HepG2 (cell line): ENCODE results near the gene GPT2. TPM values are rescaled to one million over a fixed set of nuclear protein-coding genes. Genes with fewer than 3 reads are reported as not detected.

ENCODE experiments used
- ETV5 ChIP-seq: IDR thresholded peaks from 2 replicates; pipeline ENCODE4 v1.6.1; 2018; ENCODE audit warnings: missing biosample characterization, missing genetic modification reagents, inconsistent platforms, borderline replicate concordance
- HOXA7 ChIP-seq: sonication (generic); formaldehyde crosslinking; IDR thresholded peaks from 2 replicates; pipeline ENCODE4 v1.8.1; 2022; ENCODE audit warnings: mild to moderate bottlenecking, missing genetic modification reagents, moderate library complexity
- KMT2B ChIP-seq: IDR thresholded peaks from 2 replicates; pipeline ENCODE4 v1.6.1; 2016; ENCODE audit warnings: missing genetic modification reagents, missing compliant biosample characterization
- MLXIP ChIP-seq: sonication (generic); formaldehyde crosslinking; IDR thresholded peaks from 2 replicates; pipeline ENCODE4 v1.9.0; 2021; ENCODE audit warnings: missing genetic modification reagents, borderline replicate concordance
- MXD3 ChIP-seq: IDR thresholded peaks from 2 replicates; pipeline ENCODE4 v1.6.1; 2016; ENCODE audit warnings: mild to moderate bottlenecking, missing biosample characterization, missing genetic modification reagents
- NFYC ChIP-seq: IDR thresholded peaks from 2 replicates; pipeline ENCODE4 v1.6.1; 2016; ENCODE audit warnings: missing genetic modification reagents, missing compliant biosample characterization
- NR1H2 ChIP-seq: sonication (generic); formaldehyde crosslinking; IDR thresholded peaks from 2 replicates; pipeline ENCODE4 v1.8.1; 2022; ENCODE audit warnings: low read depth, missing genetic modification reagents, borderline replicate concordance
- RCOR2 ChIP-seq: IDR thresholded peaks from 2 replicates; pipeline ENCODE4 v1.6.1; 2016; ENCODE audit warnings: missing biosample characterization, missing genetic modification reagents
- REXO4 ChIP-seq: sonication (generic); formaldehyde crosslinking; IDR thresholded peaks from 2 replicates; pipeline ENCODE4 v1.8.0; 2022; ENCODE audit warnings: missing genetic modification reagents, mild to moderate bottlenecking, borderline replicate concordance
- SRSF1 ChIP-seq: fragments of 200-400 bp; formaldehyde crosslinking; optimal IDR thresholded peaks from 2 replicates; pipeline ENCODE3; 2017; ENCODE audit warnings: mild to moderate bottlenecking, low read depth, low read length, moderate library complexity
- ZFP36L2 ChIP-seq: sonication (generic); formaldehyde crosslinking; IDR thresholded peaks from 2 replicates; pipeline ENCODE4 v1.4.0; 2020; ENCODE audit warnings: missing genetic modification reagents
- ZNF607 ChIP-seq: sonication (generic); formaldehyde crosslinking; IDR thresholded peaks from 2 replicates; pipeline ENCODE4 v1.5.1; 2020; ENCODE audit warnings: missing genetic modification reagents, mild to moderate bottlenecking, borderline replicate concordance
- ZNF784 ChIP-seq: sonication (generic); formaldehyde crosslinking; IDR thresholded peaks from 2 replicates; pipeline ENCODE4 v1.5.1; 2020; ENCODE audit warnings: missing genetic modification reagents, mild to moderate bottlenecking, borderline replicate concordance
- polyA plus RNA-seq, 8 experiments: library from polyadenylated mRNA; depleted of rRNA in 3 of 8; stranded (reverse) in 7 of 8; unstranded in 1 of 8; fragments of >200 nt; fragmentation: Illumina TruSeq in 4 of 8; extraction: Trizol in 4 of 8; gene quantifications; 2 replicates each; pipeline versions ENCODE4 v1.2.1 to v1.2.3, GENCODE V29; 2011 to 2016; ENCODE audit warnings: low read depth in 4 of 8, missing spikeins in 1 of 8, mixed read lengths in 1 of 8; ENCODE audit not compliant: insufficient read depth in 1 of 8
- total RNA-seq, 5 experiments: library from RNA; depleted of rRNA; stranded (reverse); fragments of >200 nt; fragmentation: Illumina TruSeq; extraction: Trizol; gene quantifications; 2 replicates each; pipeline ENCODE4 v1.2.3, GENCODE V29; 2016; ENCODE audit warnings: low read depth in 1 of 5
- TF ChIP-seq, protein P1 (sequence below): sonication (generic); formaldehyde crosslinking; IDR thresholded peaks from 2 replicates; pipeline ENCODE4 v1.4.0; 2020; ENCODE audit warnings: missing genetic modification reagents, borderline replicate concordance
- TF ChIP-seq, protein P2 (sequence below): sonication (generic); formaldehyde crosslinking; IDR thresholded peaks from 2 replicates; pipeline ENCODE4 v1.8.1; 2023; ENCODE audit warnings: missing genetic modification reagents, inconsistent platforms, borderline replicate concordance

Gene GPT2
- total and polyA plus RNA-seq, 2 of the 13 experiments (the other 11 are each of a cell fraction or from before 2014, with no cell fraction given): 138 to 267 TPM

DNA sequence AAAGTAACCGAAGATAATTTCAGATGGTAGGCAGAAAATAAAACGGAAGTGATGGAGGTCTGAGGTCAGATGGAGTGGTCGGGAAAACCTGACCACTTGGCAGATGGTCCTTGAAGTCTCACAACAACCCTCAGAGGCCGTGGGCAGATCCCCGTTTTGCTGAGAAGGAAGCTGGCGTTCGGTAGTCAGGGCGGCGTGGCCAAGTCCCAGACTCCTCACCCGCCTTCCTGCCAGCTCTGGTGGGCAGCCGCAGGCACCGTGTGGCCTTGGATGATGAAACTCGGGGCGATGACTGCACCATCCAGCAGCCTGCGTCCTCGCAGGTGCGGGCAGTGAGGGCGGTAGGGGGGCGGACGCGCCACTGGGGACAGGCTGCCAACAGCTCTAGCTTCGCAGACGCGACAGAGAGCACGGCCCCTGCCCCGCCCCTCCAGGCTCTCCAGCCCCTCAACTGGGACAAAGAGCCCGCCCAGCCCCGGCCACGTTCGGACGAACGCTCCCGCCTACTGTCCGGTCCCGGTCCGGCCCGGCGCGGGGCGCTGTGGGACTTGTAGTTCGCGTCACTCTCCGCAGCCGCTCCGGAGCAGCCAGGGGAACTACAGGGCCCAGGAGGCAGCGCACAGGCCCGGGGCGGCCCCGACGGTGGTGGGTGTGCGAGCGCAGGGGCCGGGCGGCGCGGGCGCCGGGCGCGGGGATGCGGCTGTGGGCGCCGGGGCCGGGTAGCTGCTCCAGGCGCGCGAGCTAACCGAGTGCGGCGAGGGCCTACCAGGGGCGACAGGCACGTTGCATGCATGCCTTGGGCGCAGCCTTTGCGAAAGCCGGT, at the start of gene GPT2 (continued):
- TF ChIP-seq MLXIP (CRISPR knock-in tag): peak; percentile 41; the same call in 1 of the 2 replicates
- 0 out of 2 replicates have a peak, but pooled peaks have one; percentile 43 for TF ChIP-seq NR1H2
- TF ChIP-seq ZNF607: no peak; the same call in none of the 2 replicates
- TF ChIP-seq ZFP36L2 (CRISPR knock-in tag): no peak
- peak; percentile 75 for TF ChIP-seq SRSF1
- TF ChIP-seq, protein P1, sequence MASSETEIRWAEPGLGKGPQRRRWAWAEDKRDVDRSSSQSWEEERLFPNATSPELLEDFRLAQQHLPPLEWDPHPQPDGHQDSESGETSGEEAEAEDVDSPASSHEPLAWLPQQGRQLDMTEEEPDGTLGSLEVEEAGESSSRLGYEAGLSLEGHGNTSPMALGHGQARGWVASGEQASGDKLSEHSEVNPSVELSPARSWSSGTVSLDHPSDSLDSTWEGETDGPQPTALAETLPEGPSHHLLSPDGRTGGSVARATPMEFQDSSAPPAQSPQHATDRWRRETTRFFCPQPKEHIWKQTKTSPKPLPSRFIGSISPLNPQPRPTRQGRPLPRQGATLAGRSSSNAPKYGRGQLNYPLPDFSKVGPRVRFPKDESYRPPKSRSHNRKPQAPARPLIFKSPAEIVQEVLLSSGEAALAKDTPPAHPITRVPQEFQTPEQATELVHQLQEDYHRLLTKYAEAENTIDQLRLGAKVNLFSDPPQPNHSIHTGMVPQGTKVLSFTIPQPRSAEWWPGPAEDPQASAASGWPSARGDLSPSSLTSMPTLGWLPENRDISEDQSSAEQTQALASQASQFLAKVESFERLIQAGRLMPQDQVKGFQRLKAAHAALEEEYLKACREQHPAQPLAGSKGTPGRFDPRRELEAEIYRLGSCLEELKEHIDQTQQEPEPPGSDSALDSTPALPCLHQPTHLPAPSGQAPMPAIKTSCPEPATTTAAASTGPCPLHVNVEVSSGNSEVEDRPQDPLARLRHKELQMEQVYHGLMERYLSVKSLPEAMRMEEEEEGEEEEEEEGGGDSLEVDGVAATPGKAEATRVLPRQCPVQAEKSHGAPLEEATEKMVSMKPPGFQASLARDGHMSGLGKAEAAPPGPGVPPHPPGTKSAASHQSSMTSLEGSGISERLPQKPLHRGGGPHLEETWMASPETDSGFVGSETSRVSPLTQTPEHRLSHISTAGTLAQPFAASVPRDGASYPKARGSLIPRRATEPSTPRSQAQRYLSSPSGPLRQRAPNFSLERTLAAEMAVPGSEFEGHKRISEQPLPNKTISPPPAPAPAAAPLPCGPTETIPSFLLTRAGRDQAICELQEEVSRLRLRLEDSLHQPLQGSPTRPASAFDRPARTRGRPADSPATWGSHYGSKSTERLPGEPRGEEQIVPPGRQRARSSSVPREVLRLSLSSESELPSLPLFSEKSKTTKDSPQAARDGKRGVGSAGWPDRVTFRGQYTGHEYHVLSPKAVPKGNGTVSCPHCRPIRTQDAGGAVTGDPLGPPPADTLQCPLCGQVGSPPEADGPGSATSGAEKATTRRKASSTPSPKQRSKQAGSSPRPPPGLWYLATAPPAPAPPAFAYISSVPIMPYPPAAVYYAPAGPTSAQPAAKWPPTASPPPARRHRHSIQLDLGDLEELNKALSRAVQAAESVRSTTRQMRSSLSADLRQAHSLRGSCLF: no peak; the same call in 1 of the 2 replicates
- TF ChIP-seq RCOR2 (CRISPR knock-in tag): peak; percentile 45; the same call in 1 of the 2 replicates
- no peak for TF ChIP-seq REXO4 (CRISPR knock-in tag)
- TF ChIP-seq KMT2B: 0 out of 2 replicates have a peak, but pooled peaks have one; percentile 46
- TF ChIP-seq ZNF784 (CRISPR knock-in tag): peak; percentile 45
- peak; percentile 82 for TF ChIP-seq ETV5 (CRISPR knock-in tag)
- TF ChIP-seq MXD3: peak; percentile 76
- no peak for TF ChIP-seq HOXA7 (CRISPR knock-in tag)
- TF ChIP-seq NFYC (CRISPR knock-in tag): no peak; the same call in 1 of the 2 replicates
- TF ChIP-seq, protein P2, sequence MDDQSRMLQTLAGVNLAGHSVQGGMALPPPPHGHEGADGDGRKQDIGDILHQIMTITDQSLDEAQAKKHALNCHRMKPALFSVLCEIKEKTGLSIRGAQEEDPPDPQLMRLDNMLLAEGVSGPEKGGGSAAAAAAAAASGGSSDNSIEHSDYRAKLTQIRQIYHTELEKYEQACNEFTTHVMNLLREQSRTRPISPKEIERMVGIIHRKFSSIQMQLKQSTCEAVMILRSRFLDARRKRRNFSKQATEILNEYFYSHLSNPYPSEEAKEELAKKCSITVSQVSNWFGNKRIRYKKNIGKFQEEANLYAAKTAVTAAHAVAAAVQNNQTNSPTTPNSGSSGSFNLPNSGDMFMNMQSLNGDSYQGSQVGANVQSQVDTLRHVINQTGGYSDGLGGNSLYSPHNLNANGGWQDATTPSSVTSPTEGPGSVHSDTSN (CRISPR knock-in tag): peak; percentile 28; the same call in 1 of the 2 replicates
